Coronary artery (tissue), 2 donors: ENCODE results near the gene LGR6.
"Not testable (repeated sequence)": the region's sequence is repeated elsewhere in the genome, so short reads cannot be mapped to it uniquely, and the experiment has no call there.

ENCODE experiments used
- DNase-seq: peaks from one replicate; pipeline ENCODE4 v3.0.0-alpha.2; 2017; ENCODE audit warnings: low spot score
- H3K27ac ChIP-seq, 2 donors: fragments of 200-600 bp; sonication (generic); one replicate each; pipeline ENCODE4 v1.5.1; 2016 to 2019
- H3K4me3 ChIP-seq: fragments of 200-600 bp; sonication (generic); 2 replicates; pipeline ENCODE4 v1.5.1; 2016; ENCODE audit warnings: mild to moderate bottlenecking, moderate library complexity
- TF ChIP-seq, protein P1 (sequence below): fragments of 200-600 bp; sonication (generic); IDR thresholded peaks from one replicate; pipeline ENCODE4 v1.5.1; 2019; ENCODE audit warnings: antibody characterized with exemption

Gene LGR6

GRCh38 chr1:202189918-202190715 is 3.5 kb upstream of the LGR6 start:
- DNase-seq: no peak
- TF ChIP-seq, protein P1, sequence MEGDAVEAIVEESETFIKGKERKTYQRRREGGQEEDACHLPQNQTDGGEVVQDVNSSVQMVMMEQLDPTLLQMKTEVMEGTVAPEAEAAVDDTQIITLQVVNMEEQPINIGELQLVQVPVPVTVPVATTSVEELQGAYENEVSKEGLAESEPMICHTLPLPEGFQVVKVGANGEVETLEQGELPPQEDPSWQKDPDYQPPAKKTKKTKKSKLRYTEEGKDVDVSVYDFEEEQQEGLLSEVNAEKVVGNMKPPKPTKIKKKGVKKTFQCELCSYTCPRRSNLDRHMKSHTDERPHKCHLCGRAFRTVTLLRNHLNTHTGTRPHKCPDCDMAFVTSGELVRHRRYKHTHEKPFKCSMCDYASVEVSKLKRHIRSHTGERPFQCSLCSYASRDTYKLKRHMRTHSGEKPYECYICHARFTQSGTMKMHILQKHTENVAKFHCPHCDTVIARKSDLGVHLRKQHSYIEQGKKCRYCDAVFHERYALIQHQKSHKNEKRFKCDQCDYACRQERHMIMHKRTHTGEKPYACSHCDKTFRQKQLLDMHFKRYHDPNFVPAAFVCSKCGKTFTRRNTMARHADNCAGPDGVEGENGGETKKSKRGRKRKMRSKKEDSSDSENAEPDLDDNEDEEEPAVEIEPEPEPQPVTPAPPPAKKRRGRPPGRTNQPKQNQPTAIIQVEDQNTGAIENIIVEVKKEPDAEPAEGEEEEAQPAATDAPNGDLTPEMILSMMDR: no peak
- Histone ChIP-seq H3K4me3 (no peak overlapping the region), H3K27ac (no peak overlapping the region)

DNA sequence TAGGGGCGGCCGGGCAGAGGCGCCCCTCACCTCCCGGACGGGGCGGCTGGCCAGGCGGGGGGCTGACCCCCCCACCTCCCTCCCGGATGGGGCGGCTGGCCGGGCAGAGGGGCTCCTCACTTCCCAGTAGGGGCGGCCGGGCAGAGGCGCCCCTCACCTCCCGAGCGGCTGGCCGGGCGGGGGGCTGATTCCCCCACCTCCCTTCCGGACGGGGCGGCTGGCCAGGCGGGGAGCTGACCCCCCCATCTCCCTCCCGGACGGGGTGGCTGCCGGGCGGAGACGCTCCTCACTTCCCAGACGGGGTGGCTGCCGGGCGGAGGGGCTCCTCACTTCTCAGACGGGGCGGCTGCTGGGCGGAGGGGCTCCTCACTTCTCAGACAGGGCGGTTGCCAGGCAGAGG is 2.2 kb upstream of the LGR6 start:
- H3K27ac ChIP-seq, DNase-seq, H3K4me3 ChIP-seq: not testable (repeated sequence)

GRCh38 chr1:202192770-202193613 is 607 bp upstream of the LGR6 start:
- no peak for DNase-seq
- peak overlapping the region; percentile 87 for H3K4me3 ChIP-seq

DNA sequence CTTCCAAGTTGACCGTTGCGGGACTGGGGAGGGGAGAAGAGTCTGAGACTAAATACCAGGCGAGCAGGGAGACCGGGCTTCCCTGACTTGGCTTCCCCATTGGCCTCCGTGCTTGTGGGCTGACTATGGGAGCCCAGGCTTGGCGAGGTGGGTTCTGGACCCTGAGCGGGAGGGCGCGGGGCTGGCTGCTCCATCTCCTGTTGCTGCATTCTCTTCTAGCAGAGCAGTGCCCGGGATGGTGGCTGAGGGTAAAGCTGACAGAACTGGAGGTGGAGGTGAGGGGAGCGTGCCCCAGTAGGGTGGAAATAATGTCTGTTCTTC is 689 bp downstream of the LGR6 start:
- no peak for DNase-seq
- Histone ChIP-seq H3K4me3 (peak overlapping the region; percentile 87), H3K27ac (peak overlapping the region; percentile 89 to 96)
- TF ChIP-seq, protein P1: no peak

More at GRCh38 chr1:202192770-202193613, 607 bp upstream of the LGR6 start:
- H3K27ac ChIP-seq: peak overlapping the region; percentile 89 to 96
- TF ChIP-seq, protein P1: peak; percentile 94

GRCh38 chr1:202197653-202198365 is 4.2 kb downstream of the LGR6 start:
- TF ChIP-seq, protein P1: no peak
- Histone ChIP-seq H3K4me3 (peak overlapping the region; percentile 34), H3K27ac (peak overlapping the region in 1 of 2 donors; percentile 95)
- DNase-seq: no peak

GRCh38 chr1:202198366-202198724 is 4.7 kb downstream of the LGR6 start:
- Histone ChIP-seq H3K27ac (peak overlapping the region; percentile 87 to 95), H3K4me3 (peak overlapping the region; percentile 34)
- TF ChIP-seq, protein P1: no peak
- no peak for DNase-seq
